ENCODE results near the gene SMYD3.

SMYD3 gene

DNA sequence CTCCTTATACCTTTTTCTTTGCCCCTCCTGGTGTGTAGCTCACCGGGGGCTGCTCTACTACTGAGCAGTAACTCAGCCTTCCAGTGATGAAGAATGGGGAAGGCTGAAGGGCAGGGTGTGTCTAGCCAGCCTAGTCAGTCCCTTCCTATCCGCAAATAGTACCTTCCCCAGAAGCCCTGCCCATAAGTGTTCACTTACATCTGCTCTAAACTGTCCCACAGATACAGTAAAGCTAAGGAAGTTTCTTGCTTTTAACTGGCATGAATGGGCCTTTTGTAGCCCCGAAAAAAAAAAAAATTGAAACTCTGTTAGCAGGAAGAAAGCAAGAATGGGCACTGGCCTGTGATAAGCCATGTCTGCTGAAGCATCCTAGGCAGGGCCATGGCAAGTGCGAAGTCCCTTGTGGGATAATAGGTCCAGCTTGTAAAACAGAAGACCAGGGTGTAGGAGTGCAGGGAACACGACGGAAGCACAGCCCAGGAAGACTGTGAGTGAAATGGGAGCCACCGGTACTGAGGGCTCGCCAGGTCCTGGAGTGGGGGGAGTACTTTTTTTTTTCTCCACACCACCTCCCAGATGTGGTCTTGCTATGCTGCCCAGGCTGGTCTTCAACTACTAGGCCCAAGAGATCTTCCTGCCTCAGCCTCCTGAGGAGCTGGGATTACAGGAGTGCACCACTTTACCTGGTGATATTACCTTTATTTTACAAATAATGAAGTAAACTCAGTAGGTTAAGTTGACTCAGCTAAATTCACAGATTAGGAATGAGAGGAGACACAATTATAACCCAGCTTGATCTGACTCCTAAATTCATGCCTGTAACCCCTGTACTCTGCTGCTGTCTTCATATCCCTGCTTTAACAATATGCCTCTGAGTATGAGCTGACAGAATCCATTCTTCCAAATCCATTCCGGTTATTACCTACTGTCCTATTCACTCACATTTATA is 347.5 kb downstream of the SMYD3 start:
- H3K36me3 ChIP-seq: no peaks in the 10 kb centered on the region
- no peaks in the 10 kb centered on the region for H4K20me1 ChIP-seq
- peak overlapping the region in 5 of 11 experiments; percentile 12 to 94 (median 85); a peak in 9 of 22 replicates for H3K4me2 ChIP-seq
- no peak overlapping the region for H3K4me3 ChIP-seq
- H3K27me3 ChIP-seq: no peaks in the 10 kb centered on the region
- peak overlapping the region in 4 of 11 experiments; percentile 24 to 82 (median 61); a peak in 8 of 22 replicates for H3K27ac ChIP-seq
- no peak for TF ChIP-seq Cebpa-rat (IDR thresholded peaks at IDR 0.05)
- peaks cover 7 to 69% (median 31%) of the 10 kb centered on the region in 10 experiments; a peak in 19 of 20 replicates for H3K4me1 ChIP-seq
- no peak overlapping the region for H3K9ac ChIP-seq
- no peaks in the 10 kb centered on the region for H3K9me3 ChIP-seq (replicated peaks in 1 of 11)

DNA sequence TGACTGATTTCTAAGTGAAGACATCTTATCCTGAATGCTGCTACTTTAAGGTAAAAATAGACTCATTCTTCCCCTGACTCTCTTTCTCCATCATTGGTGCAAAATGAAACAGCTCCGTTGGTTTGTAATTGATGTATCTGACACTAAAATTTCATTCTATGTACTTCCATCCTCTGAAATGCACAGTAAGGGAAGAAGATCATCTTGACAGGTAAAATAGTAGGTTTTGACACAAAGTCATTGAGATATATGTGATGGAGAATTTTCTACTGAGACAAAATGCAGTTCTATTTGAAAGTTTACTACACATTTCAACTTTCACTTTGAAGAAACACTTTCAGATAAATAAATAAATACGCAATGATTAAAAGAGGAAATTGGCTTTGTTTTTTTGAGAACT is 348.9 kb downstream of the SMYD3 start:
- no peak for TF ChIP-seq Cebpa-rat (IDR thresholded peaks at IDR 0.05)
- Histone ChIP-seq H3K27ac (peak overlapping the region in 5 of 11 experiments; percentile 65 to 85 (median 80); a peak in 11 of 22 replicates), H3K4me3 (peak overlapping the region in 3 of 10 experiments; percentile 4 to 48 (median 25); a peak in 2 of 20 replicates), H3K36me3 (no peaks in the 10 kb centered on the region), H3K9ac (peak overlapping the region in 5 of 11 experiments; percentile 6 to 61 (median 52); a peak in 8 of 22 replicates), H3K4me1 (peaks cover 7 to 71% (median 31%) of the 10 kb centered on the region in 10 experiments; a peak in 19 of 20 replicates), H3K27me3 (no peaks in the 10 kb centered on the region), H3K9me3 (replicated peaks in 1 of 11) (no peaks in the 10 kb centered on the region), H4K20me1 (no peaks in the 10 kb centered on the region), H3K4me2 (peak overlapping the region in 9 of 11 experiments; percentile 12 to 94 (median 74); a peak in 18 of 22 replicates)

DNA sequence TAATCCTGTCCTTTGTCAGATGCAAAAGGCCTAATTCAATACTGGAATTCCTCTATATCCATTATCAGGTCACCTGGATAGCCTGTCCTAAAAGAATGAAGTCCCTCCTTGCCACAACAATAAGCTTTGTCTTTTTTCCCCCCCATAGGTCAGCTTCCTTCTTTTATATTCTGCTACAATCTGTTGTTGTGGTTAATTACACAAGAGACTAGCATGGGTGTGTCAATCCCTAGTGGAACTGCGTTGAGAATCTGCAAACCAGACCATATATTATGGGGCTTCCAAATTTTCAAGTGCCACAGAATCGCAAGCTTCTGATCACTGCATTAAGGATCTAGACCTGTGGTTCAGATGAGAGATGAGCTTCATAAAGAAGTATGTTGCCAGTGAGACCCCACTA is 349.6 kb downstream of the SMYD3 start:
- peak in 5 of 11 experiments; percentile 16 to 70 (median 43); a peak in 6 of 22 replicates for TF ChIP-seq Cebpa-rat (IDR thresholded peaks at IDR 0.05)
- H3K9ac ChIP-seq: peak overlapping the region in 5 of 11 experiments; percentile 8 to 61 (median 52); a peak in 8 of 22 replicates
- no peaks in the 10 kb centered on the region for H3K9me3 ChIP-seq (replicated peaks in 1 of 11)
- H4K20me1 ChIP-seq: no peaks in the 10 kb centered on the region
- peak overlapping the region in 3 of 10 experiments; percentile 4 to 48 (median 25); a peak in 3 of 20 replicates for H3K4me3 ChIP-seq
- peak overlapping the region; percentile 12 to 94 (median 67); a peak in 19 of 22 replicates for H3K4me2 ChIP-seq
- no peaks in the 10 kb centered on the region for H3K36me3 ChIP-seq
- peak overlapping the region in 9 of 11 experiments; percentile 14 to 85 (median 65); a peak in 16 of 22 replicates for H3K27ac ChIP-seq
- H3K4me1 ChIP-seq: peaks cover 7 to 77% (median 34%) of the 10 kb centered on the region in 10 experiments; a peak in 19 of 20 replicates
- no peaks in the 10 kb centered on the region for H3K27me3 ChIP-seq

DNA sequence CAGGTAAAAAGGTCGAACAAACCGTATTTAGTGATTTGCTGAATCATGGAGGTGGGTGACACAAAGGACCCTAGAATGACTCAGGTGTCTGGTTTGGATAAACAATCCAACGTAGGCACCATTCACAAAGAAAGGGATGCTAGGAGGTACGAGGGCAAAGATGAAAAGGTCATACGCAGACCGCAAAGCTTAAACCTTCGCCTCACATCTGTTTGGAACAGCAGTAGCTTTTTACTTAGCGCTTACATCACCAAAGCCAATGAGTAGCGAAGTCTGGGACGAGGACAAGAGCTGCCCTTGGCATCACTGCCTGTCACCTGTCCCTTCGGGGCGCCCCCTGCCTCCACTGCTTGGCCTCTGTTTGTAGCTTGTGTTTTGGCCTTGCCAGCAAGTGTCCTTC is 350.2 kb downstream of the SMYD3 start:
- H3K4me1 ChIP-seq: peaks cover 7 to 83% (median 37%) of the 10 kb centered on the region in 10 experiments; a peak in 19 of 20 replicates
- peak overlapping the region in 4 of 11 experiments; percentile 8 to 61 (median 55); a peak in 6 of 22 replicates for H3K9ac ChIP-seq
- peak overlapping the region in 9 of 11 experiments; percentile 14 to 85 (median 65); a peak in 16 of 22 replicates for H3K27ac ChIP-seq
- no peak for TF ChIP-seq Cebpa-rat (IDR thresholded peaks at IDR 0.05)
- H4K20me1 ChIP-seq: no peaks in the 10 kb centered on the region
- no peaks in the 10 kb centered on the region for H3K9me3 ChIP-seq (replicated peaks in 1 of 11)
- no peaks in the 10 kb centered on the region for H3K36me3 ChIP-seq
- no peaks in the 10 kb centered on the region for H3K27me3 ChIP-seq
- H3K4me2 ChIP-seq: peak overlapping the region in 8 of 11 experiments; percentile 15 to 94 (median 78); a peak in 14 of 22 replicates
- H3K4me3 ChIP-seq: no peak overlapping the region

DNA sequence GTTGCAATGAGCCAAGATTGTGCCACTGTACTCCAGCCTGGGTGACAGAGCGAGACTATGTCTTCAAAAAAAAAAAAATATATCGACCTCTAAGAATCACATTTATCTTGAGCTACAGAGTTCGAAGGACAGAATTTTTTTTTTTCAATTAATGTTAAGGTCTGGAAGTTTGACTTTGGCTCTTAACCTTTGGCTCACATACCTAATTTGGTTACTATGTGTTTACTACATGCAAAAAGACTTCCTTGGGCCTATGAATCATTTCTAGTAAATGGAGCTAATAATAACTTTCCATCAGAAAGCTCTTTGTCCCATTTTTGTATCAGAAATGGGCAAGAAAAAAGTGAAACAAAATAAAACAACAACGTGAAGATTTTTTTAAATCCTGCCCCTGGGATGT is 351.2 kb downstream of the SMYD3 start:
- Histone ChIP-seq H3K9me3 (replicated peaks in 1 of 11) (no peaks in the 10 kb centered on the region), H3K4me3 (no peak overlapping the region), H3K27me3 (no peaks in the 10 kb centered on the region), H3K4me1 (peaks cover 7 to 93% (median 38%) of the 10 kb centered on the region in 10 experiments; a peak in 19 of 20 replicates), H3K36me3 (no peaks in the 10 kb centered on the region), H4K20me1 (no peaks in the 10 kb centered on the region), H3K27ac (peak overlapping the region in 7 of 11 experiments; percentile 30 to 85 (median 67); a peak in 9 of 22 replicates), H3K4me2 (peak overlapping the region in 6 of 11 experiments; percentile 8 to 94 (median 84); a peak in 11 of 22 replicates), H3K9ac (peak overlapping the region in 2 of 11 experiments; percentile 44 to 52; a peak in 3 of 22 replicates)
- no peak for TF ChIP-seq Cebpa-rat (IDR thresholded peaks at IDR 0.05)

DNA sequence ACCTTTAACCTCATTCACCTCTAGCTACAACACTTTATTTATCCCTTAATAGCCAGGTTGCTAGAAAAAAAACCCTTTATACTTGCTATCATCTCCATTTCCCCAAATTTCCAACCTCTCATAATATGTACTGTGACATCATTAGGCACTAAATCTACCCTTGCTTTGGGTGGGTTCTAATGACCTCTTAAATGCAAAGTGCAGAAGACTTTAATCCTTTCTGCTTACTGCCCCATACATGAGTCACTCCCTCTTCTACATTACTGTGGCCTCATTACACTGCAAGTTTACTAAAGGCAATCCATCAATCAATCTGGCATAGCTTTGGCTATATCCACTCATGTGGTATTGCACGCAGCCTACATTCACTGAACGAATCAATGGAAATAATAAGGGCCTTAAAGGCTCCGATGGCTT is 353.3 kb downstream of the SMYD3 start:
- Histone ChIP-seq H3K9me3 (replicated peaks in 1 of 11) (peaks cover 4 to 14% (median 9%) of the 10 kb centered on the region in 11 experiments), H3K4me2 (peak overlapping the region in 2 of 11 experiments; percentile 42 to 43; a peak in 3 of 22 replicates), H3K4me3 (no peak overlapping the region), H3K4me1 (peaks cover 7 to 82% (median 34%) of the 10 kb centered on the region in 10 experiments; a peak in 19 of 20 replicates), H3K27ac (peak overlapping the region in 3 of 11 experiments; percentile 12 to 43 (median 35); a peak in 3 of 22 replicates), H3K27me3 (no peaks in the 10 kb centered on the region), H3K9ac (no peak overlapping the region), H4K20me1 (no peaks in the 10 kb centered on the region), H3K36me3 (peaks cover 0 to 5% (median 4%) of the 10 kb centered on the region in 11 experiments; a peak in 11 of 22 replicates)
- no peak for TF ChIP-seq Cebpa-rat (IDR thresholded peaks at IDR 0.05)

DNA sequence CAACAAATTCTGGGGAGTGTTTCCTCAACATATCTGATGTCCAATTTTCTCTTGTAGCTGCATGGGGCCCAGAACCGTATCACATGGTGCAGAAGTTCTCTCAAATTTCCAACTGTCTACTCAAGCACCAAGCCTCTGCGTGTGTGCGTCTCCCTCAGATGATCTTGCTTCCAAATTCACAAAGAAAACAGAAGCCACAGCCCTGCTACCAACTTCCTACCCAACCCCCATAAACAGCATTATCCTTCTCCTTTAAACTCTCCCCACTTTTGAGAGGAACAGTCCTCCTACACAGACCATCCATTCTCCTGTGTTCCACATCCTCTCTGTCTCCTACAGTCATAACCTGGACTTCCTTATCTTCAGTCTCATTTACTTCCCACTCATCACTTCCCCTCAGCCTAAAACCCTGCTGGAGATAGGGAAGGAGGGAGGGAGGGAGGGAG is 354.1 kb downstream of the SMYD3 start:
- no peaks in the 10 kb centered on the region for H3K27me3 ChIP-seq
- H4K20me1 ChIP-seq: no peaks in the 10 kb centered on the region
- H3K4me1 ChIP-seq: peaks cover 7 to 74% (median 30%) of the 10 kb centered on the region in 10 experiments; a peak in 19 of 20 replicates
- peaks cover 12 to 21% (median 17%) of the 10 kb centered on the region in 11 experiments for H3K9me3 ChIP-seq (replicated peaks in 1 of 11)
- H3K36me3 ChIP-seq: peaks cover 8 to 13% (median 12%) of the 10 kb centered on the region in 11 experiments; a peak in 21 of 22 replicates
- no peak overlapping the region for H3K9ac ChIP-seq
- no peak for TF ChIP-seq Cebpa-rat (IDR thresholded peaks at IDR 0.05)
- peak overlapping the region in 3 of 11 experiments; percentile 24 to 36 (median 26); a peak in 4 of 22 replicates for H3K27ac ChIP-seq
- H3K4me2 ChIP-seq: peak overlapping the region in 6 of 11 experiments; percentile 34 to 91 (median 67); a peak in 11 of 22 replicates
- no peak overlapping the region for H3K4me3 ChIP-seq

DNA sequence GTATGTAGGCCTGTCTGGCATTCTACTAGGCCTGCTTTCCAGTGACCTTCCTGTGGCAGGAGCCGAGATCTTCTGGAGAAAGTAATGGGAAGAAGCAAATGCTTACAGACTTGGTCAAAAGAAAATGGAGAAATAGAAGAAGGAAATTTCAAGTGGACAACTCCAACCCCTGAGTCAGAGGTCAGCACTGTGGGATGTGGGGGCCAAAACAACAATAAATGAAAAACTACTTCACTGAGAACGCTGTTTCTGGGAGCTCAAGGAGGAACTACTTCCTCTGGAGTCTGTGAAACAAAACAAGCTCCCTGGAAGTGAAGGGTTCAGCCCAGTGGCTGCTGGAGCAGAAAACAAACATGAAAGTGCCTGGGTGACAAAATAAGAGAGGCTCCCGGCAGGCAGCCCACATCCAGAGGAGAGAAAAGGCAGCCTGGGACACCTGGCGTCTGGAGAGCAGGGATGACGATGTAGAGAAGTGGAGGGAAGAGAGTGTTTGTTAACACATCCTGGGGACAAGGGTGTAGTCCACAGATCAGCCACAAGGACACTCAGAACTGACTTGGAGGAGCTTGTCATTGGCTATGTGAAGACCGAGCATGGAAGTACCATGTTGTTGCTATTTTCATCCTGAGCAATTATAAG is 355.2 kb downstream of the SMYD3 start:
- H3K4me1 ChIP-seq: peaks cover 0 to 63% (median 19%) of the 10 kb centered on the region in 10 experiments; a peak in 14 of 20 replicates
- H3K4me3 ChIP-seq: no peak overlapping the region
- H3K9me3 ChIP-seq (replicated peaks in 1 of 11): peaks cover 23 to 32% (median 26%) of the 10 kb centered on the region in 11 experiments
- H3K36me3 ChIP-seq: peaks cover 12 to 24% (median 19%) of the 10 kb centered on the region in 11 experiments; a peak in 21 of 22 replicates
- no peak for TF ChIP-seq Cebpa-rat (IDR thresholded peaks at IDR 0.05)
- no peaks in the 10 kb centered on the region for H3K27me3 ChIP-seq
- H3K9ac ChIP-seq: peak overlapping the region in 1 of 11 experiments; percentile 13; a peak in 1 of 22 replicates
- H3K4me2 ChIP-seq: peak overlapping the region in 5 of 11 experiments; percentile 10 to 91 (median 70); a peak in 7 of 22 replicates
- peak overlapping the region in 4 of 11 experiments; percentile 24 to 62 (median 32); a peak in 6 of 22 replicates for H3K27ac ChIP-seq
- H4K20me1 ChIP-seq: no peaks in the 10 kb centered on the region

Data from BLaER1 treated with 17β-estradiol and CSF1 and Interleukin-3, amounts not matched to agents 10 nM and 100 nM (cell line).